ENCODE data around the gene FXYD1.
"Not testable (repeated sequence)": the region's sequence is repeated elsewhere in the genome, so short reads cannot be mapped to it uniquely, and the experiment has no call there.

The FXYD1 gene

GRCh38 chr19:35126624-35126959, 12.0 kb upstream of the FXYD1 start:
- DNase-seq (ENCODE audit: low spot score) = no peak
- H3K27ac ChIP-seq = no peak overlapping the region
- ChIA-PET CTCF (interaction anchor here (0.7 to 1.2 kb wide), 3 partner anchors 8 to 12 kb away, joined by 3 to 5 read pairs (median 4); partner anchors contain the start of gene LGI4), POLR2A (ENCODE audit: low non-redundant PET) (no interaction called here)
- TF ChIP-seq CTCF (conservative IDR thresholded peaks at IDR 0.05; ENCODE audit: low read depth) = no peak

- no peak for TF ChIP-seq CTCF (conservative IDR thresholded peaks at IDR 0.05; ENCODE audit: low read depth)
- CTCF ChIA-PET = interaction anchor here (0.6 to 1.1 kb wide), 4 partner anchors 11 to 247 kb away, joined by 3 to 4 read pairs (median 4); no protein-coding TSS in a partner anchor
- POLR2A ChIA-PET (ENCODE audit: low non-redundant PET) = no interaction called here
- H3K27ac ChIP-seq = peak overlapping the region; percentile 56
- no peak for DNase-seq (ENCODE audit: low spot score)
These were observed 10.8 kb upstream of the FXYD1 start for GRCh38 chr19:35127871-35128270.

GRCh38 chr19:35128398-35129057, 10.1 kb upstream of the FXYD1 start:
- no peak for DNase-seq (ENCODE audit: low spot score)
- ChIA-PET CTCF (interaction anchor here (0.6 to 1.1 kb wide), 3 partner anchors 32 to 248 kb away, joined by 3 to 4 read pairs (median 4); no protein-coding TSS in a partner anchor), POLR2A (ENCODE audit: low non-redundant PET) (no interaction called here)
- no peak for TF ChIP-seq CTCF (conservative IDR thresholded peaks at IDR 0.05; ENCODE audit: low read depth)
- H3K27ac ChIP-seq = peak overlapping the region; percentile 56

GRCh38 chr19:35129724-35130274, 8.8 kb upstream of the FXYD1 start:
- DNase-seq (ENCODE audit: low spot score); POLR2A ChIA-PET (ENCODE audit: low non-redundant PET): not testable (repeated sequence)

GRCh38 chr19:35130761-35131720, 7.6 kb upstream of the FXYD1 start:
- ChIA-PET POLR2A (ENCODE audit: low non-redundant PET) (no interaction called here), CTCF (interaction anchor here (0.6 kb wide), 1 partner anchor 64 kb away, joined by 6 read pairs; no protein-coding TSS in a partner anchor)
- H3K27ac ChIP-seq = peak overlapping the region; percentile 65
- no peak for DNase-seq (ENCODE audit: low spot score)
- no peak for TF ChIP-seq CTCF (conservative IDR thresholded peaks at IDR 0.05; ENCODE audit: low read depth)

More at GRCh38 chr19:35129724-35130274, 8.8 kb upstream of the FXYD1 start:
- peak overlapping the region; percentile 65 for H3K27ac ChIP-seq
- CTCF ChIA-PET = interaction anchor here (0.5 kb wide), 1 partner anchor 85 kb away, joined by 3 read pairs; no protein-coding TSS in a partner anchor

- POLR2A ChIA-PET (ENCODE audit: low non-redundant PET) = no interaction called here
- H3K27ac ChIP-seq = no peak overlapping the region
- CTCF ChIA-PET = no interaction called here
- no peak for DNase-seq (ENCODE audit: low spot score)
- no peak for TF ChIP-seq CTCF (conservative IDR thresholded peaks at IDR 0.05; ENCODE audit: low read depth)
These were observed 6.4 kb upstream of the FXYD1 start for GRCh38 chr19:35132254-35132653.
